Stimulated activated CD4-positive, alpha-beta T cell treated with anti-CD3 and anti-CD28 coated beads, Interleukin-4, amount 100 ng/mL, for 48 hours (primary cell): ENCODE results near the gene MGAT4B.

Experiments used
- DNase-seq, 2 donors: peaks; one replicate each; pipeline ENCODE4 v3.0.0-alpha.2; 2020; ENCODE audit warnings: low read depth in 2 of 2

MGAT4B gene

DNA sequence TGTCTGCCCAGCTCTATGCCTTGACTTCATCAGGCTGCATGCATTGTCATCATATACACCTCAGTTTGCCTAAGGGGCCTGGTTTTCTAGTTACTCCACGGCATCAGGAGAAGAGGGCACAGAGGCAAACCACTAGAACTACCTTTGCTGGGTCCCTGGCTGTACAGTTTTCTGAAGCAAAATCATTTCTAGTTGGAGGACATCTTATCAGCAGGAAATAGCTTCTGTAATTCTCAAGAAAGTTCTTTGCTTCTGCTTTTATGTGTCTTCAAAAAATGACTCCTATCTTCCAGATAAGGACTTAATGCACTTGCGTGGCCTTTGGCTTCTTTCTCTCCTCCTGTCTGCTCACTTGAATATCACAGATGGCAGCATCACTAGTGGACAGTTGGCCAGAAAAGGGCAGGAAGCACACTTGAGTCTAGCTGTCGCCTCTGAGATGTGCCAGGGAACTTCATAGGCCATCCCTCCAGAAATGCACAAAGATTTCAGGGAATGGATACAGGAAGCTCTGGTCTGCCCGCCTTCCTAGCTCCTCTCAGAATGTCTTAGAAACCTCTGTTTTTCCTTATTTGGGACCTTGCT lies 35.3 kb downstream of the MGAT4B start:
- no peak for DNase-seq

DNA sequence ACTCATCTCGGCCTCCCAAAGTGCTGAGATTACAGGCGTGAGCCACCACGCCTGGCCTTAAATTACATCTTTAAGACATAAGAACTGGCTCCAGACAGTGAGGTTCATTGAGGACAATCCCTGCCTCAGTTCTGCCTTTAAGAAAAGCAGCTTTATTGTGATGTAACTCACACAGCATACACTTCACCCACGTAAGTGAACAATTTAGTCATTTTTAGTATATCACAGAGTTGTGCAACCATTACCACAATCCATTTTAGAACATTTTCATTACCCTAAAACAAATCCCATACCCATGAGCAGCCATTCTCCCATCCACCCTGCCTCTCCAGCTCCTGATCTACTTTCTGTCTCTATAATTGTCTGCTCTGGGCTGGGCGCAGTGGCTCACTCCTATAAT lies 36.9 kb downstream of the MGAT4B start:
- no peak for DNase-seq

DNA sequence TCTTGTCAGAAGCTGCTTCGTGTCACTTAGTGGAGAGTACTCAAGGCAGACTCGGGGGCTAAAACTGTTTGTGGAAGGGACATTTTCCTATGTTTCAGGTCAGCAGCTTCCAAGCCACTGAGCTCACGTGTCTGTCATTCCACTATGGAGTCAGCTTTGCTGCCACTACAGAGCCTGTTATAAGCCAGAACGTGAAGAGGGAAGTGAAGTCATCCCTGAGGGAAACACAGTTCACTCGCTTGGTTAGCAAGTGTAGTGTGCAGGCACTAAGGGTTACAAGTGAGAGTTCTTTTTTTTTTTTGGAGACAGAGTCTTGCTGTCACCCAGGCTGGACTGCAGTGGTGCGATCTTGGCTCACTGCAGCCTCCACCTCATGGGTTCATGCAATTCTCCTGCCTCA lies 37.4 kb downstream of the MGAT4B start:
- no peak for DNase-seq

DNA sequence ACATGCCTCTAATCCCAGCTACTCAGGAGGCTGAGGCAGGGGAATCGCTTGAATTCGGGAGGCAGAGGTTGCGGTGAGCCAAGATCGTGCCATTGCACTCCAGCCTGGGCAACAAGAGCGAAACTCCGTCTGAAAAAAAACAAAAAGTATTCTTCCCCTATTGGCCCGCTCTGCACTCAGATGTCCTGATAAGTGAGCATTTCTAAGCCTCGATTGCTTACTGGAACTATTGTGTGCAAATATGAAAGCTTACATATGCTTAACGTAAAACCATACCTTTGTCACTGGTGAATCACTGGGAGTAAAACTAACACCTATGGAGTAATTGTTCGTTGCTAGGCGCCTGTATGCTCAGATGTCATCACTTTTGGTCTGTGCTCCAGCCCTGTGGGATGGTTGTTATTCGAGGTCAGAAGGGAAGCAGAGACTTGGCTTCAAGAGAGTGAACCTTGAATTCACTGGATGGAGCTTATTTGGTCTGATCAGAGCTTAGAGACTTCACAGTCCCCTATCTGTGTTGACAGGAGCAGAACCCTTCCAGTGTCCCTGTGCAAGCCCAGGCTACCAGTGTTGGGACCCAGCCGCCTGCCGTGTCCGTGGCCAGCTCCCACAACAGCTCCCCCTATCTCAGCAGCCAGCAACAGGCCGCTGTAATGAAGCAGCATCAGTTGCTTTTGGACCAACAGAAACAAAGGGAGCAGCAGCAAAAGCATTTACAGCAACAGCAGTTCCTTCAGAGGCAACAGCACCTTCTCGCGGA lies 38.2 kb downstream of the MGAT4B start:
- no peak for DNase-seq

DNA sequence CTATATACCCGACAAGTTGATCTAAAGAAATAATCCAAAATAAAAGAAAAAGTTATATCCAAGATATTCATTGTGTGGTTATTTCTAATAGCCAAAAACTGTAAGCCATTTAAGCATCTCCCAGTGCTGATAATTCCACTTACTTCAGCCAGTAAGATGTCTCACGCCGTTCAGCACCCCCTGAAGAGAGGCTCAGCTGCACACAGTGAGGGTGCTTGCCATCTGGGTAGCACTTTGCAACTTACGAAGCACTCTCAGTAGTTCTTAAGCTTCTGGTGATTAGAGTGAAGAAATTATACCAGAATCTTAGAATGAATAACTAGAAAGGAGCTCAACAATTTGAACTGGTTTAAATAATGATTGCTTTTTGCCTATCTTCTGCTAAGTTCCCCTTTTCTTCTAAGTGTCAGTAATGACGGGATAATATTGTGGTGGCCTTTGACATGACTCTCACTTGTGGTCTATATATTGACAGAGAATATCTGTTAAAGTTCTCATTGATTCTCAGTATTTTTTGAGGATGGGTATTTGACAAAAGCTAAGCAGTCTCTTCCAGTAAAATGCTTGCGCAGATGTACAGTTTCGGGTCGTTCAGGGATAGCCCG lies 39.1 kb downstream of the MGAT4B start:
- no peak for DNase-seq

DNA sequence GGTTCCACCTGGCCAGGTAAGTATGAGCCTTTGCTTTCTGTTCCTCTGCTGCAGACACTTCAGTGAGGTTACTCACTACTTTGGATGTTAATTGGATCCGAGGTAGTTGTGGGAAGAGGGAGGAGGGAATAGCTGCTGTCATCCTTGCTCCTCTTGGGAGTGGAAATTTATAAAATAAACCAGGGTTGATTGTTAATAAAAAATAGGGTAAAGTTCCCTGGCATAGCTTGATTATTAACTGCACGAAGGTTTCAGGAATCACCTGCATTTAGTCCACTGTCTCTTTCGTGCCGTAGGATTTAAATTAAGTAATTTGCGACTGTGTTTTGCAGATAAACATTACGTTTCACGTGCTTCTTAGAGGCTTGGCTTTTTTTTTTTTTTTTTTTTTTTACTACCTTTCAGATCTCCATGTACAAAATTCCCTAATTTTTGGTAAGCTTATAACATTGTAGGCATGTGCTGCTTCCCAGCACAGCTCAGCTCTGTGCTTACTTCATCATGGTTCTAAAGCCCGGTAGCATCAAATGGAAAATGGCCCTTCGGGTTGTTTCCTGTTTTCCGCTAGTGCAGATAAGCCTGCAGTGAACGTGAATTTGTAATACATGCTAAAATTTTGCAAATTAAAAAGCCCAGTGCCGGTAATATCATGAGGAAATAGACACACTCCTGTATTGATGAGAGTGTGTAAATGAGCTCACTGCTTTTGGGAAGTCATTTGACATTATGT lies 39.8 kb downstream of the MGAT4B start:
- DNase-seq: no peak

DNA sequence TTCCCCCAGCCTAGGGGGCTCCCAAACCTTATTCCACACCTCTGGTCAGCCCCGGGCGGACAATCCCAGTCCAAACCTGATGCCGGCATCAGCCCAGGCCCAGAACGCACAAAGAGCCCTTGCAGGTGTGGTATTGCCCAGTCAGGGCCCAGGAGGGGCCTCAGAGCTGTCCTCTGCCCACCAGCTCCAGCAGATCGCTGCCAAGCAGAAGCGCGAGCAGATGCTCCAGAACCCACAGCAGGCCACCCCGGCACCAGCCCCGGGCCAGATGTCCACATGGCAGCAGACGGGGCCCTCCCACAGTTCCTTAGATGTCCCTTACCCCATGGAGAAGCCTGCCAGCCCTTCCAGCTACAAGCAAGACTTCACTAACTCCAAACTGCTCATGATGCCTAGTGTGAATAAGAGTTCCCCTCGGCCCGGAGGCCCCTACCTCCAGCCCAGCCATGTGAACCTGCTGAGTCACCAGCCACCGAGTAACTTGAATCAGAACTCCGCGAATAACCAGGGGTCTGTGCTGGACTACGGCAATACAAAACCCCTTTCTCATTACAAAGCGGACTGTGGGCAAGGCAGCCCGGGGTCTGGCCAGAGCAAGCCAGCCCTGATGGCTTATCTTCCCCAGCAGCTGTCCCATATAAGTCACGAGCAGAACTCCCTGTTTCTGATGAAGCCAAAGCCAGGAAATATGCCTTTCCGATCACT lies 40.5 kb downstream of the MGAT4B start:
- DNase-seq: no peak

DNA sequence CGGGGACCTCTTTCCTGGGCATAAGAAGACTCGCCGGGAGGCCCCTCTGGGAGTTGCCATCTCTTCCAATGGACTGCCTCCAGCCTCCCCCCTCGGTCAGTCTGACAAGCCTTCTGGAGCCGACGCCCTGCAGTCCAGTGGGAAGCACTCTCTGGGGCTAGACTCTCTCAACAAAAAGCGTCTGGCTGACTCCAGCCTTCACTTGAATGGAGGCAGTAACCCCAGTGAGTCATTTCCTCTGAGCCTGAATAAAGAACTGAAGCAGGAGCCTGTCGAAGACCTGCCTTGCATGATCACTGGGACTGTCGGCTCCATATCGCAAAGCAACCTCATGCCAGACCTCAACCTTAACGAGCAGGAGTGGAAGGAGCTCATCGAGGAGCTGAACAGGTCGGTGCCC lies 41.3 kb downstream of the MGAT4B start:
- no peak for DNase-seq

DNA sequence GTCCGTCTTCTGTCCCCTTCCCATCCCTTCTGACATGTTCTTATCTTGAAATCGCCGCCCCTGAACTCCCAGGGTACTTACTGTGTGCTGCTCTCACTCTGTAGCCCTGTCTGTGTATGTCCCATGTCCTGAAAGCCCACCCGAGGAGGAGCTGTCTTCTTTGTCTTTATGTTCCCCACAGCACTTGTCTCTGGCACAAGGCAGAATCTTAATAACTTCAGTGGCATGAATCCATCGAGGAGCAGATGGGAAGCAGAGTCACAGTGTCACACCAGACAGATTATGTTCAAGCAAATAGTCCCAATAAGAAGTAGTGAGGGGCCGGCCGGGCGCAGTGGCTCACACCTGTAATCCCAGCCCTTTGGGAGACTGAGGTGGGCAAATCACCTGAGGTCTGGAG lies 42.6 kb downstream of the MGAT4B start:
- no peak for DNase-seq

DNA sequence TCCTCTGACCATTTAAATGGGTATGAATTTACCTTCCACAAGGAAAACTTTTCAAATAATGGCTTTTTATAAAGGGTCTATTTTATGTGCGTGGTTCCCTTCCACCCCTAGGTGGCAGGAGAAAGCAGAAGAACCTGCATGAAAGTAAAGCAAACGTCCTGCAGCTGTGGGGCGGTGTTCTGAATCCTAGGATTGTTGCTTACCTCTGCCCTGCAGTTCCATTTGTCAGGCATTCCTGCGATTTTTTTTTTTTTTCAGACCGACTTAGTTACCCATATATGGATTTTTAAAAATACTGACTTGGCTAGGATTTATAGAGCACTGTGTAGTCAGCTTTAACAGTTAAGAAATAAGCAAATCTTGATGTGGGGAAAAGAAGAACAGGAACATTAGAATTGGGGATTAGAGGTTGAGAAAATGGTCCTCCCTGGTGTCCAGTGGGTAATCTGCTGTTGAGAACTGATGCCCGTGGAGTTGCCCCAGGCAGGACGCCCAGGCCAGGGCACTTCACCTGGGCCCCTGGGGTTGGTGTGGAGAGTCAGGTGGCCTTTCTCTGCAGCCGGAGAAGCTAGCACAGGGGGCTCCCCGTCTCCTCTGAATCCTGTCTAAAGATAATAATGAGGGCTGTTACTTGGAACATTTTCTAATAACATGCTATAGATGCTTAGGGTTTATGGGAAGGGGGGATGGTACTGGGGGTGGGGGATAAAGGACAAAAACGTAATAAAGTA lies 43.3 kb downstream of the MGAT4B start:
- DNase-seq: peak; percentile 18 to 32

DNA sequence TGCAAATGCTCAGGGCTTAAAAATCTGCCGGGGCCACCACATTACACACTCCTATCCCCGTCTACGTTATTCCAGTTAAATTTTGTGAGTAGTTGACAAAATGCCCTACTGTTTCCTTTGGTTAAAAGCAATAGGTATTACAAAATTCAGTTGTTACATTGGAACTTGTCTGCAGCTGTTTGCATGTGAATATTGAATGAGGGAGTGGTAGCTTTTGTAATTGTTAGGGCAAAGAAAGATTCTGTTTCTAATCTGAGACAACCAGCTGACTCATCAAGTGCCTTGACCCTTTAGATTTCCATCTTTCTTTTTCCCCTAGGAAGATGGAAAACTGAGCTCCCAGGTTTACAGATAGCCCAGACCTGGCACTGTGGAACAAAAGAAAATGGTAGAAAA lies 43.9 kb downstream of the MGAT4B start:
- no peak for DNase-seq

DNA sequence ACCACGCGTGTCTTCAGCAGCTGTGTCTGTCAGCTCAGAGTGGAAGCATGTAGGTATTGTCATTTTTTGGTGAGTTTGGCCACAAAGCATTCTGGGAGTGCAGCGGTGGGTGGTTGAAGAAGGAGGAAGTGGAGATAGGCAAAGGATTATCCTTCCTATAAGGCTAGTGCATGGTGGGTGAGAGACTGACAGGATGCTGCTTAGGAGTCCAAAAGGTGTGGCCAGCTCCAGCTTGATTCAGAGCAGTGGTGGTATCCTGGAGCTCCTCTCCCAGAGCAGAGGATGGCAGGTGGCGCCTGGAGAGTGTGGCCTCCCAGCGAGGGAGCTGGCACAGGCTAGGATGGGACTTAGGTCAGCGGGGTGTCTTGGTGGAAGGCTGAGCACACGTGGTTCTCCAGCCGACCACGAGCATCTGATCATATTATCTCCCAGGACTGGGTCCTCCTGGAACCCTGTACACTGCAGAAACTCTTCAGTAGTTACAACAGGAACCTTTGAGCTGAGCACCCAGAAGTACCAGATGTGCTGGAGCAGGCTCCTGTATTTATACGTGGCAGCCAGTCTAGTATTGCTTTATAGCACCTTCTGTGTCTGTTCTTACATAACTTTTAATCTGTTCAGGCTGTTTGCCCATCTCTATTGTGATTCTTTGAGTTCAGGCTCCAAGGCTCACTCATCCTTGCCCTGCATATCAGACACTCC lies 44.4 kb downstream of the MGAT4B start:
- no peak for DNase-seq

DNA sequence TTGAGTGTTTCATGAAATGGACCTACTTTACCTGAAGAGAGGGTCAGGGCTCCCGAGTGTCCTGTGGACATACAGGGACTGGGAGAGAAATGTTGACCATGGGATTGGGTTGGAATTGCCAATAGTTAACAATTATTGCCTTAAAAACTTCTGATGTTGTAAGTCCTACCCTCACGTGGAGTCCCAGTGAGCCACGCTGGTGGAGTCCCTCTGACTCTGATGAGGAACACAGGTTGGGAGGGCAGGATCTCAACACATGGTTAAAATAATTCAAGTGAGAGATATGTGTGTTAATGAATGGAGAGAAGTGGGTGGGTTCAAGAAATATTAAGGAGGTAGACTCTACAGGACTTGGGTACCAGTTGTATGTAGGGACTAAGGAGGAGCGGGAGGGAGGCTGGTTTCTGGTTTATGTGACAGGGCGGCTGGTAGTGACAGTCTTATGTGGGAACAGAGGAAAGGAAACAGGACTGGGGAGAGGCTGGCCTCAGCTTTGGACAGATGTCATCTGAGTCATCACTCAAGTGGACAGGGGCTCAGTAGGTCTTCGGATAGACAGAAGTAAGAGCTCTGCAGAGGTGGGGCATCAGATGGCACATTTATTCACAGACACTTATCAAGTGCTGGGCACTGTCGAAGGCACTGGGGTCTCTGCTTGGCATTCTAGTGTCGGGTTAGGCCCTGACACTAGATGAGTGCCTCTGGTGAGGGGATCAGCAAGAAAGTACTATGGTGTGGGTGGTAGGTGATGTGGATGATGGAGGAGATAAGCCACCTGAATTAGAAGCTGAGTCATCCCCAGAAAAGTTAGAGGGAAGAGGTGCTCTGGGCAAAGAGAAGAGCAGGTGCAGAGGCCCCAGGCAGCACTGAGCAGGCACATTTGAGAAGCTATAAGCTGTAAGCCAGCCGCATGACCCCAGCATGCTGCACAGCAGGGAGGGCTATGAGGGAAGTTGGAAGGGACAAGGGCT lies 46.8 kb downstream of the MGAT4B start:
- DNase-seq: peak; percentile 3 to 16

DNA sequence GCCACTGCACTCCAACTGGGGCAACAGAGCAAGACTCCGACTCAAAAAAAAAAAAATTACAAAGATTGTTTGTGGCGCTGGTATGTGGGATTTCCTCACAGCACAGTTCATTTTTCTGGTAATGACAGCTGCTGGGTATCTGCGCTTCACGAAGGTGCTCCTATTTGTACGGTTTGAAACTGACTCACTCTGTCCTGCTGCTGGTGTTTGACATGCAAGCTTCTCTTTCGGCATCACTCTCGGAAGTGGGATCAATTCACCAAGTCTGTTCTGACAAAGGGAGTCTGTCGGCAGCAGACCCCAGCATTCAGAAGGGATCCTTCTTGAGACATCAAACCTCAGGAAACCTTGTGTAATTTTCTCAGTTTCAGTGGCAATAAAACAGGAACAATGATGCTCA lies 47.7 kb downstream of the MGAT4B start:
- DNase-seq: no peak

DNA sequence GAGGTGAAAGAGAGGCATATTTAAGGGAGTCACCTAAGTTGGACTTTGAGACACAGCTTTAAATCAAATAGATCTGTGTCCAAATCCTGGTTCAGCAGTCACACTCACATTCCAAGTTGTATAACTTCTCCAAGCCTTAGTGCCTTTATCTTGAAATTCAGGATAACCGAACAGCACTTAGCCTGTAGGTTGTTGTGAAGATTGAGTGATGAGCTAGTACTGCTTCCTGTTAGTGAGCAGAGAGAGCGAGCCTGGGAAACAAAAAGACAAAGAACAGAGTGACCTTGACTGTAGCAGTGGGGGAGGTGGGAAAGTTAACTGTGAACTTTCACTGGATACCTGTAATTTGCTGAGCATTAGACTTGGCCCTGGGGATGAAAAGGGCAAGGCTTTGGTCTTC lies 51.6 kb downstream of the MGAT4B start:
- DNase-seq: no peak

DNA sequence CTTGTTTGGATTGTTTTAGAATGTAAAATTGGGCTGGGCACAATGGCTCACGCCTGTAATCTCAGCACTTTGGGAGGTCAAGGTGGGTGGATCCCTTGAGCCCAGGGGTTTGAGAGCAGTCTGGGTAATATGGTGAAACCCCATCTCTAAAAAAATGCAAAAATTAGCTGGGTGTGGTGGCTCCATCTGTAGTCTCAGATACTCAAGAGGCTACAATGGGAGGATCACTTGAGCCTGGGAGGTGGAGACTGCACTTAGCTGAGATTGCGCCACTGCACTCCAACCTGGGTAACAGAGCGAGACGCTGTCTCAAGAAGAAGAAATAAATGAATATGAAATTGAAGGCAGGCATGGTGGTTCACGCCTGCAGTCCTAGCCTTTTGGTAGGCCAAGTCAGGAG lies 52.7 kb downstream of the MGAT4B start:
- DNase-seq: no peak

DNA sequence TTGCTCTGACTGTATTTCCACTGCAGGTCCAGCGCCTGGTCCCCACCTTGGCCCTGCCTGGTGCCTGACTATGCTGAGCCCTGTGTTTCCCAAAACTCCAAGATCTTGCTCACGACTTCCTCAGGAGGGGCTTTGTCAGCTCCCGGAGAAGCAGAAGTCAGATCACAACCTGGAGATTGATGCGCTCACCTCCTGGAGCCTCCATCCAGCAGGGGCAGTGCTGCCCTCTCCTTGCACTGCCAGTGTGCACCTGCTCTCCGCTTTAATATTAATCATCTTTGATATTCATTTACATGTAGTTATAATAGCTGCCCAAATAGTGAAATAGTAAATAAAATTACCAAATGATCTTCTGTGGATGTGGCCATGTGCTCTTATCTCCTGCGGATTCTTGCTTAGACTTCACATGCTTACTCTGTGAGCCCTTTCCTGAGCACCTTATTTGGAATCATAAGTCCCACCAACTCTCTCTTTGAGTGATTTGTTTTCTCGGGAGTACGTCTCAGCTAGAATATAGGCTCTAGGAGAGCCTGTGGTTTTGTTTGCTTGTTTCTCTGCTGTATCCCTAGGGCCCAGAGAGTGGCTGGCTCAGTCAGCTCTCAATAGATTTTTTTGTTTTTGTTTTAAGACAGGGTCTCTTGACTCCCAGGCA lies 56.7 kb downstream of the MGAT4B start:
- DNase-seq: no peak

DNA sequence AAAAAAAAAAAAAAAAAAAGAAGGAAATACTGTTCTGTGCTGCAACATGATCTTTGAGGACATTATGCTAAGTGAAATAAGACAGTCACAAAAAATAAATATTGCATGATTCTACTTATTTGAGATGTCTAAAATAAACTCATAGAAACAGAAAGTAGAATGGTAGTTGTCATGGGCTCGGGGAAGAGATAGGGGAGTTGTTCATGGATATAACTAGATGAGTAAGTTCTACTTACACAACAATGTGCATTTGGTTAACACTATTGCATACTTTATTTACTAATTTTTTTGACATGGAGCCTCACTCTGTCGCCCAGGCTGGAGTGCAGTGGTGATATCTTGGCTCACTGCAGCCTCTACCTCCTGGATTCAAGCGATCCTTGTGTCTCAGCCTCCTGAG lies 58.9 kb downstream of the MGAT4B start:
- no peak for DNase-seq
